Measurements from ENCODE around the gene C5AR1.
"Not testable (repeated sequence)": the region's sequence is repeated elsewhere in the genome, so short reads cannot be mapped to it uniquely, and the experiment has no call there.

The C5AR1 gene

DNA sequence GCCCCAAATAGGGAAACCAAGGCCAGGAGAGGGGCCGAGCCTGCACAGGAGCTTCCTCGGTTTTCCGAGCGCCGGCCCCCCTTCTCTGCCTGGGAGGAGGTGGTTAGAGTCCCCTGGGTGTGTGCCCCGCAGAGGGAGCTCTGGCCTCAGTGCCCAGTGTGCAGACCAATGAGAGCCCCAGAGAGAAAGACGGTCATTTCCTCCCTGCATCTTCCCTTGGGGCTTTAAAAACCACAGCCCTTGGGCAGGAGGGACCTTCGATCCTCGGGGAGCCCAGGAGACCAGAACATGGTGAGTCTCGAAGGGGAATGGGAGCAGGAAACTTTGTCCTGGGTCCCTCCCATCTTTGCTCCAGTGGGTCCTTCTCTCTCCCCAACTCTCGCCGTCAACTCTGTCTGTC, at the start of gene C5AR1:
TSS of gene C5AR1 (plus strand) at position 254 of the 400 bp plus-strand sequence. CDS start at position 289, 35 bp downstream.
- no peak for DNase-seq

DNA sequence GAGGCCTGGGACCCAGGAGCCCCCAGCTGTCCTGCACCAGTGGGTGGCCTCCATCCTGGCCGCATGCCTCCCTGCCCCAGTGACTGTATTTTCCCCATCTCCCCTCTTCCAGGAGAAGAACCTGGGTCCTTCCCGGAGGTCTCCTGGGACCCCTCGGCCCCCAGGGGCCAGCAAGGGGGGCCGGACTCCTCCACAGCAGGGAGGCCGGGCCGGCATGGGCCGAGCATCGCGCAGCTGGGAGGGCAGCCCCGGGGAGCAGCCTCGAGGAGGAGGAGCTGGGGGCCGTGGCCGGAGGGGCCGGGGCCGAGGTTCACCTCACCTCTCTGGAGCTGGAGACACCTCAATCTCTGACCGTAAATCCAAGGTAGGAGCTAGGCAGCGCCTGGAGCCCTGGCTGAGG, 49.2 kb upstream of the C5AR1 start:
- DNase-seq: no peak

DNA sequence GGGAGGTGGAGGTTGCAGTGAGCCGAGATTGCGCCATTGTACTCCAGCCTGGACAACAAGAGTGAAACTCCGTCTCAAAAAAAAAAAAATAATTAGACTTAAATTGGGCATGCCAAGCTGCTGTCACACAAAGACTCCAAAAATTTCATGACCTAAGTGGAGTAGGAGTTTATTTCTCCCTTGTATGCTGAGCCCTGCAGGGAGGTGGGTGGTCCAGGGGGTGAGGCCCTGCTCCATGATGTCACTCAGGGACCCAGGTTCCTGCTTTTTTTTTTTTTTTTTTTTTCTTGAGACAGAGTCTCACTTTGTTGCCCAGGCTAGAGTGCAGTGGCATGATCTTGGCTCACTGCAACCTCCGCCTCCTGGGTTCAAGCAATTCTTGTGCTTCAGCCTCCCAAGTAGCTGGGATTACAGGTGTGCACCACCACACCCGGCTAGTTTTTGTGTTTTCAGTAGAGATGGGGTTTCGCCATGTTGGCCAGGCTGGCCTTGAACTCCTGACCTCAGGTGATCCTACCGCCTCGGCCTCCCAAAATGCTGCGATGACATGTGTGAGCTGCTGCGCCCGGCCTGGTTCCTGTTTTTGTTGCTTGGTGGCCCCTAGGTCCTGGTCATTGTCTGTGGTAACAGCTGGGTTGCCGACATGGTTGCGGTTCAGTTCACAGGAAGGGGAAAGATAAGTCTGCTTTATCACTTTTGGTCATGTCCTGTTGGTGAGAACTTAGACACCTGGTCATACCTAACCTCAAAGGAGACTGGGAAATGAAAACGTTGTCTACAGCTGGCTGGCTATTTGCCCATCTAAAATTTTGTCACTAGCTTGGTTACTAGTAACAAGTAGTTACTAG, 47.5 kb upstream of the C5AR1 start:
- not testable (repeated sequence) for DNase-seq

DNA sequence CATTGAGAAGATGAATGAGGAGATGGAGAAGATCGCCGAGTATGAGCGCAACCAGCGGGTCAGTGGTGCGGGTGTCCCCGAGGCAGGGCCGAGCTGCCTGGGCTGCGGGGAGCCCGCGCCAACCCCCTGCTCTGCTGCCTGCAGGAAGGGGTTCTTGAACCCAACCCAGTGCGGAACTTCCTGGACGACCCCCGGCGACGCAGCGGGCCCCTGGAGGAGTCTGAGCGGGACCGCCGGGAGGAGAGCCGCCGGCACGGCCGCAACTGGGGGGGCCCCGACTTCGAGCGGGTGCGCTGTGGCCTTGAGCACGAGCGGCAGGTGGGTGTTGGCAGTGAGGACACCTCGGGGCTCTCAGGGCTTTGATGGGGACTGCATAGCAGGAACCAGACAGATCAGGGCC, 45.0 kb upstream of the C5AR1 start:
- no peak for DNase-seq

DNA sequence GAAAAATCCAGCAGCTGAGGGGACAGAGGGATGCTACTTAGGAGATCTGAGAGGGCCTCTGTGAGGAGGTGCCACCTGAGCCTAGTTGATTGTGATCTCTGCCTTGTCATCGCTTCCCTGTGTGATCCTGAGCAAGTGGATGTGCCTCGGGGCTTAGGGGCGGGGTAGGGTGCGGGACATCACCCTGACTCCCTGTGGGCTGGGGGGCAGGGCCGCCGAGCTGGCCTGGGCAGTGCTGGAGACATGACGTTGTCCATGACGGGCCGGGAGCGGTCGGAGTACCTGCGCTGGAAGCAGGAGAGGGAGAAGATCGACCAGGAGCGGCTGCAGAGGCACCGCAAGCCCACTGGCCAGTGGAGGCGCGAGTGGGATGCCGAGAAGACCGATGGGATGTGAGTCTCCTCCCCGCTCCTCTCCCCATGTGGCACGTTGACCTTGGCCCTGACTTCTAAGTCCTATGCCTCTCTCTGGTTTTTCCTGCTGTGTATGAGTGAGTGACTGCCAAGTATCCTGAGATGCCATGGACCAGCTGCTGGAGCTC, 43.2 kb upstream of the C5AR1 start:
- DNase-seq: no peak

DNA sequence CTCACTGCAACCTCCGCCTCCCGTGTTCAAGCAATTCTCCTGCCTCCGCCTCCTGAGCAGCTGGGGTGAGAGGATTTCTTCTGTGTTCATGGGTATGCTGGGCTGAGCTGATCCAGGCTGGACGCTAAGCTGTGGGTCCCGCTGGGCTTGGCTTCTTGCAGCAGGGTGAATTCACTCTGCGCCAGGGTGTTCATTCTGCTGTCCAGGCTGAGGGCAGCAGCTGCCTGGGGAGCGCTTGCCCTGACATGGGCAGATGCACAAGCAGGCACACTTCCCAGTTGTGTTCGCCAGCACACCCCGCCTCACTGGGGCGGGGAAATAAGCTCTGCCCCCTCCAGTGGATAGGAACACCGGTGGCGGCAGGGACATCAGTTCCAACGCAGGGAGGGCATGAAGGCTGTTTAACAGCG, 42.3 kb upstream of the C5AR1 start:
- DNase-seq: no peak

DNA sequence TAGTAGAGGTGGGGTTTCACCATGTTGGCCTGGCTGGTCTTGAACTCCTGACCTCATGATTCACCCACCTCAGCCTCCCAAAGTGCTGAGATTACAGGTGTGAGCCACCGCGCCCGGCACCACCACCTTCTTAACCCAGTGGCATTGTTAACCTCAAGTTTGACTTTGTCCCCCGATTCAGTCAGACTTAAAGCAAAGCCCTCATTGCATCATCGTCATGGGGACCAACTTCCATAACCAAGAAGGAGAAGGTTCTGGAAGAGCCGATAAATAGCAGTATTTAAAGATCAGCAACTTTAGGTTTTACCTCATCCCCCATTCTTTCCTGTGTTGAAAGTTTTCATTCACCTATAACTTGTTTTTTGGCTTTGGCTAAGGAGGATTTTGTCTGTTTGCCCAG, 41.6 kb upstream of the C5AR1 start:
- DNase-seq: no peak

DNA sequence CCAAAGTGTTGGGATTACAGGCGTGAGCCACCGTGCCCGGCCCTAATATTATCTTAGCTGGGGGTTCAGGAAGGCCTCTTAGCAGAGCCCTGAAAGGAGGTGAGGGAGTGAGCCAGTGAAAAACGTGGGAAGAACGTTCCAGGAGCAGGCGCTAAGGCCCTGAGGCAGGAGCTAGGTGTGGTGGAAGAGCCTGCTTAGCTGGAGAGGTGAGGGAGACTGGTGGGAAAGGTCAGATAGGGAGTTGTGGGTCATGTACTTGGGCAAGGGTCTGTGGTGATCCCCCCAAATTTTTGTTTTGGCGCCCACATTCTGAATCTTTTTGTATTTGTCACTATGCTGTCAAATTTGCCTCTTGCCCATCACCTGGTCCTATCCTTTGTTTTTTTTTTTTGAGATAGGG, 40.1 kb upstream of the C5AR1 start:
- no peak for DNase-seq

DNA sequence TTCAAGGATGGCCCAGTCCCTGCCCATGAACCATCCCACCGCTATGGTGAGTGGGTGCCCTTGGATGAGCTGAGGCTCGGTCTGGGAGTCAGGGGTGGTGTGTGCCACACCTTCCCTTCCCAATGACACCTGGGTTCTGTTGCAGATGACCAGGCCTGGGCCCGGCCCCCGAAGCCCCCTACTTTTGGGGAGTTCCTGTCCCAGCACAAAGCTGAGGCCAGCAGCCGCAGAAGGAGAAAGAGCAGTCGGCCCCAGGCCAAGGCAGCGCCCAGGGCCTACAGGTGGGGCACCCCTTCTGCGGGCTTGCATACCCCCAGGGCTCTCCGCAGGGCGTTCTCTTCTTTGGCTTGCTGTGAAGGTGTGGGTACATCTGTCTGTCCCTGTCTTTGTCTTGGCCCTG, 39.3 kb upstream of the C5AR1 start:
- no peak for DNase-seq

DNA sequence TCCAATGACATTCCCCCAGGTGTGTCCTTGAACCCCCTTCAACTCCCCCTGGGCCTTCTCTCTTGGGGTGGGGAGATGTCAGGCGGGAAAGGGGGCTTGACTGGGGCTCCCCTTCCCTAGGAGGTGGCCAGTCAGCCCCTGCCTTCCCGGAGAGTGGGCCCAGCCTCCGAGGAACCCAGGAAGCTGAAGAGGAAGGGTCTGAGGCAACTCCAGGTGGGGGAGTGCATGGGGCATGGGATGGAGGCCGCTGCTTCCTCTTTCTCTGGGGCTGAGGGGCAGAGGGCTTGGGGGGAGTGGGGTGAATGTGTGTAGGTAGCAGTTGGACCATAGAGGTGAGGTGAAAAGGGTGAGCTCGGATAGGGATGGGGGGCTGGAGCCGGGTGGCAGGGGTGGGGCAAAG, 37.7 kb upstream of the C5AR1 start:
- DNase-seq: no peak

DNA sequence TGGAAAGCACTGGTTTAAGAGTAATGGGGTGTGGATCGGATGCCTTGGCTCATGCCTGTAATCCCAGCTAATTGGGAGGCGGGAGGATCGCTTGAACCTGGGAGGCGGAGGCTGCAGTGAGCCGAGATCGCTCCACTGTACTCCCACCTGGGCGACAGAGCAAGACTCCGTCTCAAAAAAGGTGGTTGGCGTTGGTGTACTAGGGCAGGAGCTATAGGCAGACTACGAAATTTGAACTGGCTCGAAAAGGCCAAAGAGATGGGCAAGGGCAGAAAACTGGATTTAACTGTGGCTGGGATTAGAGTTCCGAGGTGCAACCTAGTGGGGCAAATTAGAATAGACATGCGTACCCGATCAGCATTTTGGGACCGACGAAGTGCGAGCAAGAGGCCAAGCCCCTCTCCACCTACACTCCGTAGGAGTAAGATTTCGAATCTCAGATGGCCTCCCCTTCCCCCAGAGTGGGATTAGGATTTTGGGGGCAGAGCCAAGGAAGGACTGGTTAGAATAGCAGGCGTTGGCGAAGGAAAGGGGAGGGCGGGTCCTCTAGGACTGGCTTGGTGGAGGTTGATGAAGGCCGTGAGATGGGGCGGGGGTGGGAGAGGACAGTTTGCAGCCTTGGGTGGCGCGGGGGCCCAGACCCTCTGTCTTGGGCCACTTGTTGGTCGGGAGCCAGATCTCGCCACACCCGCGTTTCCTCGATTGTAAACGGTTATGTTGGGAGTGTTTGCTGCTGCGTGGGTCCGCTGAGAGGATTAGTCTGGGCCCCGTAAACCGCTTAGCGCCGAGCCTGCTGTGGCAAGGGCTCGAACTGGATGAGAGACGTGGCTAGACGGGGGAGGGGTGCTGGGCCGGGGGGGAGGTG, 37.0 kb upstream of the C5AR1 start:
- DNase-seq: no peak

DNA sequence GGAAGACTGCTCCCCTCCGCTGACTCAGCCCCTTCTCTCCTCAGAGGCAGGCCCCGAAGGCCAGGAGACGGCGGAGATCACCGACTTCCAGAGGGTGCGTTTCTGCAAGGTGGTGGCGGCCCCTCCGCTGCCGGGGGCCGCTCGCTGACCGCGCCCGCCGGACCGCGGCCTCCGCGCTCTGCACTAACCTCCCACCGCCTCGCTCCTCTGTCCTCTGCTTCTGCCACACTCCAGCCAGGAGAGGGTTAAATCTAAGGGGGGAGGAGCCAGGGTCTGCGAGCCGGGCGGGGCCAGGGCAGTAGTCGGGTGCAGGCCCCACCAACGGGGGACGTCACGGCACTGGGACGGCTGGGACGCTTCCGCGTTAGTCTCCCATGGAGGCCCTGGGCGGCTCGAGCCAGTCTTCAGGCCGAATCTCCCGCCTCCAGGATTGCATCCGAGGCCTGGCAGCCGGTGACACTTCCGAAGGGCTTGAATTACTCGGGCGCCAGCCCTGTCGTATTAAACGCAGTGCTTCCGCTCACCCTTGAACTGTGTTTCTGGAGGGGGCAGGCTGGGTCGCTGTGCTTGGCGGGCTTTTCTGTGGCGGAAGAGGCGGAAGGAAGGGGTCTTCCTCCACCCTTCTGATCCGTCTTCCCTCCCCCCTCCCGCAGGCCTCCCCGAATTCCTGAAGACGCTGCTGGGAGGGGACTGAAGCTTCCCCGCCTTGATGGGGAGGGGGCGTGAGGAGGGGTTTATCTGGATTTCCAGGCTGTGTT, 36.2 kb upstream of the C5AR1 start:
- peak; percentile 90 for DNase-seq

DNA sequence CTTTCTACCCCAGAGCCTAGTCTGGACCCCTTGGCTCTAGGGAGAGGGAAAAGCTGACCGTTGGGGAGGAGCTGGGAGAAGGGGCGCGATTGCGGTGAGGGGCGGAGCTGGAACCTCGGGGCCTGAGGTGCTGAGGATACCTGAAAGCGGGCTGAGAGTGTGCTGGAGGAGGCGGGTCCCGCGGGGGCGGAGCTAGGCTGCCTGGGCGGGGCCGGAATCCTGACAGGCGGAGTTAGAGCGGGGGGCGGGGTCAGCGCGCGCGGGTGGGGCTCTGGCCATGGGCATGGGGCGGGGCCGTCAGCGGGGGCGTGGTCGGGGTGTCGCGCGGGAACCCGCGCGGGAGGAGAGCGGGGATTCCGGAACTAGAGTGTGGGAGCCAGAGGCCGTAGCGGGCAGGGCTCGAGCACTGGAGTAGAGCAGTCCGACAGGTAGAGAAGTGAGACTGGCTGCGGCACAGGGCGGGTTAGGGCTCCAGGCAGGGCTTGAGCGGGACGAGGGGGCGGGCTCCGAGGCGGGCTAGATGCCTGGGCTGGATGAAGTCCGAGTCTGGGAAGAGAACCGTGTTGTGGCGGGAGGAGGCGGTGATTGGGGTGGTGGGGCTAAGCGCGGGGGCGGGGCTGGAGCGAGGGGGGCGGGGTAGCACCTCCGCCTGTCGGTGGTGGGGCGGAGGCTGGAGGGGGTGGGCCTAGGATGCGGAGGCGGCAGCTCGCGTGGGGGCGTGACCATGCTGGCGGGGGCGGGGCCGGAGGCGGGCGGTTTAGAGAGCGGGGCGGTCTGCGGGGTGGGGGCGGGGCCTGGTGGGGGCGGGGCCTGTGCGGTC, 35.4 kb upstream of the C5AR1 start, which contains the start of gene INAFM1:
TSS of gene INAFM1 (plus strand) at position 815 of the 820 bp plus-strand sequence. CDS start 35 bp downstream, outside the sequence.
- DNase-seq: peak; percentile 100

DNA sequence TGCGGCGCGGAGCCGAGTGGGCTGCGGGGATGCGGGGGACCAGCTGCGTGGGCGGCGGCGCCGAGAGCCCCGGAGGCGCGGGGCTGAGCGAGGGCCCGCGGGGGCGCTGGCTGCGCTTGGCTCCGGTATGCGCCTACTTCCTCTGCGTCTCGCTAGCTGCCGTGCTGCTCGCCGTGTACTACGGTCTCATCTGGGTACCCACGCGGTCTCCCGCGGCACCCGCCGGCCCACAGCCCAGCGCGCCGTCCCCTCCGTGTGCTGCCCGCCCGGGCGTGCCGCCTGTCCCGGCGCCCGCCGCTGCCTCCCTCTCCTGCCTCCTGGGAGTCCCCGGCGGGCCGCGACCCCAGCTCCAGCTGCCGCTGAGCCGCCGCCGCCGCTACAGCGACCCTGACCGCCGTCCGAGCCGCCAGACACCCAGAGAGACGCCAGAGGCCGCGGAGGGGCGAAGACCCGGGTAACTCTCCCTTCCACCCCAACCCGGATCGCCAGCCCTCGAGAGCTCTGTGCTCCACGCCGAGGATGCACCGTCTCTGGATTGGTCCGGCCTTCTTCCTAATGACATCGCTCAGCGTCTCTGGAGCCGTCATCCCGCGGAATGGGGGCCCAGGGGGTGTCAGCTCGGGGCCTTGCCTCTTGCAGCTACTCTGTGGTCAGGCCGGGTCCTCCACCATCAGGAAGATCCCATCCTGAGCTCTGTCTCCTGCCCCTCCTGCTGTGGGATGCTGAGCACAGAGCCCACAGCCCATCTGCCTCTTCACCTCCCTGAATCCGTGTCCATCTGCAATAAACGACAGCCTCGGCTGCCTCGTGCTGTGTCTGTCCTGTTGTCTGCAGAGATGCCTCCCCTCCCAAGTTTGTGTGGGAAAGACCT, 34.5 kb upstream of the C5AR1 start:
- DNase-seq: no peak

DNA sequence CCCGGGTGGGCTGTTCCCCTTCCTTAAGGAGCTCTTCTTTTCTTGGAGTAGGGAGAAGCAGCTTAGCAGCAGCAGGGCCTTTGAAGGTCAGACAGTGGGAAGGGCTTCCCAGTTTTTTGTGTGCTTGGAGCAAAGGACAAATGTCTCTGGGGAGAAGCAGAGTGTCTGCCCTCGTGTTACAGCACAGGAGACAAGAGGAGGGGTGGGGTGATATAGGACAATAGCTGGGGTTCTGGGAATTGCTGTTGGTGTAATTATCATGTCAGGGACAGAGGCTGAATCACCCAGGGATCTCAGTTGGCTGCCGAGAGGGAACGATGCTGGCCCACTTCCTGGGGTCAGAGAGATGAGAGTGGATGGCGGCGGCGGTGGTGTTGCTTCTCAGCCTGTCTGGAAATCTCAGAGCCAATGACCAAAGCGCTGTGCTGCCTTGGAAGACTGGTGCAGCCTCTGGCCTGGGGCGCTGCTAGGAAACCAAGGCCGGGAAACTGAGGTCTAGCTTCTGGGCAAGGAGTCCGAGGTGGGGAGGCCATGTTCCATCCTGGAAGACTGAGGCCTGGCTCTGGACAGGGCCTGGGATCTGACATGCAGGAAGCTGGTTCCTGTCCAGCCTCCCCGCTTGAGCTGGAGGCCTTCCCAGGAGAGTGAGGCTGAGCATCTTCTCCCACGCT, 33.7 kb upstream of the C5AR1 start:
- no peak for DNase-seq

DNA sequence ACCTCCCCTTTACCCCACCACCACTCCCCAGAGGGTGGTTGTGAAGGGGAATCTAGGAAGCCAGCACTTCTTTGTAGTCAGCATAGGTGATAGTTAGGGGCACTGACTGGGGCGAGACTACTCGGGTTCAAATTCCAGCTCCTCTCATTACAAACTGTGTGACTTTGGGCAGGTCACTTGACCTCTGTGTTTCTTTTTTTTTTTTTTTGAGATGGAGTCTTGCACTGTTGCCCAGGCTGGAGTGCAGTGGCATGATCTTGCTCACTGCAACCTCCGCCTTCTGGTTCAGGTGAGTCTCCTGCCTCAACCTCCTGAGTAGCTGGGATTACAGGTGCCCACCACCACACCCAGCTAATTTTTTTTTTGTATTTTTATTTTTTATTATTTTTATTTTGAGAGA, 33.1 kb upstream of the C5AR1 start:
- not testable (repeated sequence) for DNase-seq

DNA sequence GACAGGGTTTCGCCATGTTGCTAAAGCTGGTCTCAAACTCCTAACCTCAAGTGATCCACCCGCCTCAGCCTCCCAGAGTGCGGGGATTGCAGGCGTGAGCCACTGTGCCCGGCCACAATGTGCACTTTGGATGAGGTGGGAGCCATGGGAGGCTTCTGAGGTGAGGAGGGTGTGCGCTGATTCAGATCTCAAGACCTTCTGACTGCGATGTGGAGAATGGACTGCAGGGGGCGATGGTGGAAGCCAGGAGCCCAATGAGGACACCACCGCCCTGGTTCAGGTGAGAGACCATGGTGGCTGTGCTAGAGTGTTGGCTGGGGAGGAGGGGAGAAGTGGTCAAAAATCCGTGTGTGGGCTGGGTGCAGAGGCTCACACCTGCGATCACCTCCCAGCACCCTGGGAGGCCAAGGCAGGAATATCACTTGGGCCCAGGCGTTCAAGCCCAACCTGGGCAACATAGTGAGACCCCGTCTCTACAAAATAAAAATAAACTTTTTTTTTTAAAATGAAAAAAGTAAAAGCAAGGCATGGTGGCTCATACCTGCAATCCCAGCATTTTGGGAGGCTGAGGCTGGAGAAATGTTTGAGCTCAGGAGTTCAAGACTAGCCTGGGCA, 29.4 kb upstream of the C5AR1 start:
- DNase-seq: peak; percentile 64

DNA sequence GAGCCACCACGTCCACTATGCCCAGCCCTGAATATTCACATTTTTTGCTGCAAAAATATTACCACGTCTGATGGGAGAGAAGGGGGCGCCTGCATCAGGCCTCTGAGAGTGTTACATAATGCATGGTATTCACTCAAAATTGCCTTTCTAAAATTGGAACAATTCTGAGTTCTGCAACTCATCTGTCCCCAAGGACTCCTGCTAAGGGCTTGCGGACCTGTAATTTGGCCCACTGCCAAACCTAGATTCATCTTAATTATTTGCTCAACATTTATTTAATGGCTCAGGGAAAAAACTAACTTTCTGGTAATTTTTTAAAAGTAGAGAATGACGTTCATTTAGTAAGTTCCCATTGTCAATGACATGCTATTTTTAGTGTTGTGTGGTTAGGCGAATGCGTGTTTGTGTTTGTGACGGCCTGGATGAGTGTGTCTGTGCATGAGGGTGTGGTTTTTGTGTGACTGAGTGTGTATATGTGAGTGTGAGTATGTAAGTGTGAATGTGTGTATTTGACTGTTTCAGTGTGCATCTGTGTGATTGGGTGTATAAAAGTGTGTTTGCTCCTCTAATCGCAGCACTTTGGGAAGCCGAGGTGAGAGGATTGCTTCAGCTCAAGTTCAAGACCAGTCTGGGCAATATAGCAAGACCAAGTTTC, 26.1 kb upstream of the C5AR1 start:
- DNase-seq: no peak

DNA sequence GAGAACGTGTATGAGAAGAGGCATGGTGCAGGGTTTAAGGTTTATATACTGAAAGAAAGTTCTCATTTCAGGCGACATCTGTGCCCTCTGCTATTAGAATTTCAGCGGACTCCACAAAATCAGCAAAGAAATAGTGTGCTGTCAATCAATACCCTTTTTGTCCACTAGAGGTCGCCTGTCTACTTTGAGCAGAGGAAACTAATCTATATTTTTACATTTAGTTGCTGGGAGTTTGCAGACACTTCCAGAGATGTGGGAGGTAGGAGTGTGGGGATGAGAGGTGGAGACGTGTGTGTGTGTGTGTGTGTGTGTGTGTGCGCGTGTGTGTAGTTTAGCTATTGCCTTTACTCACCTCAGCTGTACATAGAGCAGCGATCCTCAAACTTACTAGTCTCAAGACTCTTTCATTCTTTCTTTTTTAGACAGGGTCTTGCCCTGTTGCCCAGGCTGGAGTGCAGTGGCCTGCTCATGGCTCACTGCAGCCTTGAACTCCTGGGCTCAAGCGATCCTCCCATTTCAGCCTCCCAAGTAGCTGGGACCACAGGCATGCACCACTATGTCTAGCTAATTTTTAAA, 25.2 kb upstream of the C5AR1 start:
- DNase-seq: peak; percentile 72

Measured in stimulated activated CD4-positive, alpha-beta T cell treated with anti-CD3 and anti-CD28 coated beads, Interleukin-4, amount 100 ng/mL, for 24 hours (primary cell).